HG02610 (cell line): Measurements from ENCODE around the gene PGBD5.

Experiments used
- ATAC-seq: cut with Tn5 transposase; IDR thresholded peaks from one replicate; pipeline ENCODE4 v1.9.1; 2021; ENCODE audit warnings: mild to moderate bottlenecking, moderate library complexity; ENCODE audit not compliant: unreplicated experiment

Gene PGBD5

DNA sequence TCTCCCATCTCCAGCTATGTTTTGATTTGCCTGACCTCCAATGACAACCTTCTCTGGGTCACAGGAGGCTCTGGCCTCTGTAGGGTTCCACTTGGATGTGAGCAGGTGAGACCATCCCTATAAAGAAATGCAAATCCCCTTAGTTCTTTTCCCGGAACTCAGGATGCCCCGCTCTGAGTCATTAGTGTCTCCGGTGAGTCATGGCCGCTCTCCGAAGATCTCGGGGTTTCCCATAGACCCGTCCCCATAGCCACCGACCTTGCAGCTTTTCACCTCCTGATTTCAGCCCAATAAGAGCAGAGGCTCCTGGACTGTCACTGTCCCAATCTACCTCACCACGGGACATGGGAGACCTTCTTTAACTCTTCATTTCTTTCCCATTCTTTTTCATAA is 98.2 kb downstream of the PGBD5 start:
- no peak for ATAC-seq

GRCh38 chr1:230326971-230327891 is 98.9 kb downstream of the PGBD5 start:
- ATAC-seq: no peak

- no peak for ATAC-seq
These were observed 102.4 kb downstream of the PGBD5 start for GRCh38 chr1:230323686-230324085.

- no peak for ATAC-seq
These were observed 103.1 kb downstream of the PGBD5 start for GRCh38 chr1:230322967-230323547.

GRCh38 chr1:230322421-230322756 is 103.7 kb downstream of the PGBD5 start:
- no peak for ATAC-seq

GRCh38 chr1:230321741-230322420 is 104.3 kb downstream of the PGBD5 start:
- ATAC-seq: no peak

GRCh38 chr1:230321341-230321740 is 104.8 kb downstream of the PGBD5 start:
- no peak for ATAC-seq

GRCh38 chr1:230320804-230321203 is 105.3 kb downstream of the PGBD5 start:
- no peak for ATAC-seq

DNA sequence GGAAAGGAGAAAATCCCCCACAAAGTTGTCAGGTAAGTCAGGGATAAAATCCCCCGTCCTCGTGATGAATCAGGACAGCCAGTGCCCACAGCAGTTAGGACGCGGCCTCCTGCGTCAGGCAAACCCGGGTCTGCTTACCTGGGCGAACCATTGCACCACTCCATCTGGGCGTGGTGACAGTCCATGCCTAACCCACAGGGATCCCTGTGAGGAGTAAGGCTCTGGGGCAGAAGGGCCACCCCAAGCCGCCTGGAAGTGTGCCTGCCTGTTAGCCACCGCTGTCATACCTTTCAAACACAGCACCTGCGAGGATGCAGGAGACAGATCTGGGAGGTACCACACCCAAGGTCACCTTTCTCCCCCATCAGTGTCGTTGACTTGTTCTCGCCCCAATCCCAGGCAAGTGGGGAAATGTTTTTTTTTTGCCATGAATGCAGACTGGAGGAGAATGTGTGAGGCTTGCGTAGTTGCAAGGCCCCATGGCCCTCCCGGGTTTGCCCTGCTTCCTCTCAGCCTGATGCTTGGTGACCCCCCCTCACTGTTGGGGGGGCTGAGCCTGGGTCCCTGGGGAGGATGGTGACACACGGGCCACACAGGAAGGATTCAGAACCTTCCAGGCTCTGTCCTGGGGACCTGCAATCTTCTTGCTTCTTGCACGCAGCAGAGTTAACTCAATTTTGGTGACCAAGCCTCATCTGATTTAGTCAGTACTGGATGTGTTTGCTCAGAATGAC is 107.0 kb downstream of the PGBD5 start:
- no peak for ATAC-seq

DNA sequence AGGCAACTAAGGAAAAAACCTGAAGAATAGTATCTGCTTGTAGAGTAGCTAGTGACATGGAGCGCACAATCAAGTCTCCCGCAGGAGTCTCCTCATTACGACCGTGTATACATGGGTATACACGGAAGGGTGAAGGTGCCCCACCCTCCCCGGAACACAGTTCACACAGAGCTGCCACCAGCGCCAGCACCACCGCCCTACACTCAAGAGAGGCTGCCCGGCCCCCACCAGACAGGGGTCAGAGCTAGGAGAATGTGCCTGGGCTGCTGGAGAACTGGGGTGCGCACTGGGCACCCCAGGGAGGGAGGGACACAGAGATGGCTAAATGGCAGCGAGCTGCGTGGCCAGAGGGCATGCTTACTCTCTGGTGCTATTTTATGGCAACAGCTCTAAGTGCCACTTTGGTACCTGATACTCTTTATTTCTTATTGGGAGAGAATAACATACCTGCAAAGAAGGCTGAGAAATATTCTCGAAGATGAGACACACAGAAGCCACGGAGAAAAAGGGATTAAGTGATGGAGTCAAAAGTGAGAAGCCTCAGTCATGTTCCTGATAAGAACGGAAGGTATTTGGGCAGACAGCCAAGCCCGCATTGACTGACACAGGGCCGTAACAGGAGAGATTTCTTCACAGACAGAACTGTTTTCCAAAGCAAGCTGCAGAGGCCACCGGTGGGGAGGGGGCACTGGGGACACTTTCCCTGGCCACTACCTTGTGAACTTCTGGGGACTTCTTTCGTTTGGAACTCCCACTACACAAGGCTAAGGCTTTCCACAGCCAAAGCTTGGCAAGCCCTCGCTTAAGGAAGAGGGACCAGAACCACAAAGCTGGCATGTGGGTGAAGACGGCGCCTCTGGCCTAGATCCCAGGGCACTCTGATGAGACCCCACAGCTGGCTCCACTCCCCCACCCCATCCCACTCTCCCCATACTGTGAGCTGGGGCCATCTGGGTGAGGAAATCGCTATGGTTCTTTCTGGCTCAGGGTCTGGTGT is 108.0 kb downstream of the PGBD5 start:
- no peak for ATAC-seq

GRCh38 chr1:230316864-230317745 is 109.0 kb downstream of the PGBD5 start:
- no peak for ATAC-seq

DNA sequence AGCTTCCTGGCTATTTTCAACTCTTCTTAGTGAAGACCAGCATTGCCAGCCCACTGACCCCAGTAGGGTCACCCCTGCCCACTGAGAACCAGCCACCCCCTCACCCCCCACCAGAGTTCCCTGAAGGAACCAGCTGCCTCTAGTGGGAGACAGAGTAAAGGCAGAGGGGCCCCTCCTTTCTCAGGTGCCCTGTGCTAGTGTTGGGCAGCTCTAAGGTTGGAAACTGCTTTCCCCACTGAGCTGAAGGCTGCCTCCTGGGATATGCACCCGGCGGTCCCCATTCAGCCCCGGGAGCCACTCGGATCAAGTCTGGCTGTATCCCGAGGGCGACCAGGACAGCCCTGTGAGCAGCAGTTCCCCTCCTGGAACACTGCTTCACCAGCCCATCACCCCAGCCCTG is 111.0 kb downstream of the PGBD5 start:
- no peak for ATAC-seq

DNA sequence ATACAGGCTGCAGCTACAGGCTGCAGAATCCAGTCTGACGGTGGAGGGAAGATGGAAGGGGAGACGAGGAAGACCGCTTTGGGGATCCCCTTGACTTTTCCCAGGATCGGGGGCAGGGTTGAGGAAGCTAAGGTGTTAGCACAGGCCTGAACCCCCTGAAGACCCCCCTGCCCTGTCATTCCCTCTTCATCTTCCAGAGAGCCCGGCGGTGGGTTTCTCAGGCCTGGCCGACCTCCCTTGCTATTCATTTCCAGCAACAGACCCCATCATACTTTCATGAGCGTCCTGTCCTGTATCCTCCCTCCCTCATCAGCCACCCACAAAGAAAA is 112.0 kb downstream of the PGBD5 start:
- no peak for ATAC-seq

DNA sequence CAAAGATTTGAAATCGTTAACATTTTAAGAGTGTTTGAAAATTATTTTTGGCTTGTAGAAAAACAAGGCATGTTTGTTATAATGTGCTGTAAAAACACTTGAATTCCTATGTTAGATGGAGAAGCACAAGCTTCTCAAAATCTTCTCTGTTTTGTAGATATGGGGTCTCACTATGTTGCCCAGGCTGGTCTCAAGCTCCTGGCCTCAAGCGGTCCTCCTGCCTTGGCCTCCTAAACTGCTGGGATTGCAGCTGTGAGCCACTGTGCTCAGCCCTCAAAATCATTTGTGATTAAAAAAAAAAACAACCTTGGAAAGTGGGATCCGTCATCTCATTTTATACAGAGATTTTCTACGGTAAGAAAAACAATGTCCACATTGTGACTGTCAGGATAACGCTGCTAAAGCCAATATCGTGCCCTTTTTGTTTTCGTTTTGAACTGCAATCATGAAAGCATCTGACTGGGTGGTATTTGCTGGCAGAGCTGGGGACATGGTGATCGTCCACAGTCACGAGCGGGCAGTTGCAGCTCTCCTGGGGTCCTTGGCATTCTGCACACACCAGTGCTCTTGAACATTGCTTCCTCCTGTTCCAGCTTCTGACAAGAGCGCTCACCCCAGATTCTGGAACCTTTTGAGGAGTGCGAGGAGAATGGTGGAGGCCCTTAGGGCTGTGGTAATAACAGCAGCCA is 112.5 kb downstream of the PGBD5 start:
- no peak for ATAC-seq

GRCh38 chr1:230312676-230313075 is 113.5 kb downstream of the PGBD5 start:
- ATAC-seq: no peak

GRCh38 chr1:230310381-230311163 is 115.6 kb downstream of the PGBD5 start:
- ATAC-seq: no peak

DNA sequence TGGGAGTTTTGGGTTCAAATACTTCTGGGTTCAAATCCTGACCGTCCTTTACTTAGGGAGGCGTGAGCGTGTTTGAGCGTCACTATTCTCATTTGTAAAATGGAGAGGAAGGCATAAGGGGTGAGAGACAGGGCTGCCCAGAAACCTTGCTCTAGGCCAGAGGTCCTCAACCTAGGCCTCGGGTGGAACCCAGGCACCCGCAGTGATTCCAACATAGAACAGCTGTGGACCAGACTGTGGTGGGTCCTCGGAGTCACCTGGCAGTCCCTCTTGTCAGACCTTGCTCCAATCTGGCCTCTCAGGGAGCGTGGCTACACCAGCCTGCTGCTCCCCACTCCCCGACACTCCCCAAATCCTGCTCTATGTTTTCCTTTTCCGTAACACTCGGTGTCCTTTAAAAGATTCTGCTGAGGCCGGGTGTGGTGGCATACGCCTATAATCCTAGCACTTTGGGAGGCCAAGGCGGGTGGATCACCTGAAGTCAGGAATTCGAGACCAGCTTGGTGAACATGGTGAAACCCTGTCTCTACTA is 116.4 kb downstream of the PGBD5 start:
- ATAC-seq: no peak

DNA sequence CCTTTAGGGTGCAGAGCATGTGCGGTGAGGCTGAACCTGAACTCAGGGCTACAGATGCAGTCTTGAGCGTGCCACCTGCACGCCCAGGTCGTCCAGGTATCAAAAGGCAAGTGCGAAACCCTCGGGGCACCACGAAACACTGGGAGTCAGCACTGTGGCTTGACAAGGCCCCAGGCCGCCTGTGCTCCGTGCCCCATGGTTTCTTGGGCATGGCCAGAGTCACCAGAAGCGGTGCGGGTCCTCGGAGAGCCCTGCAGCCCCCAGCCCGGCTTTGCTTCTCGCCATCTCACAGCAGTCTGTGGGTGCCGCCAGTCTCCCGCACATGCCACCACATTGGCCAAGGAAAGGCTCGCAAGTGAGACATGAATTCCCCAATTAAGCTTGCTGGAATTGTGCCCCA is 117.3 kb downstream of the PGBD5 start:
- no peak for ATAC-seq
